ENCODE results near the gene SLC4A11.

DNA sequence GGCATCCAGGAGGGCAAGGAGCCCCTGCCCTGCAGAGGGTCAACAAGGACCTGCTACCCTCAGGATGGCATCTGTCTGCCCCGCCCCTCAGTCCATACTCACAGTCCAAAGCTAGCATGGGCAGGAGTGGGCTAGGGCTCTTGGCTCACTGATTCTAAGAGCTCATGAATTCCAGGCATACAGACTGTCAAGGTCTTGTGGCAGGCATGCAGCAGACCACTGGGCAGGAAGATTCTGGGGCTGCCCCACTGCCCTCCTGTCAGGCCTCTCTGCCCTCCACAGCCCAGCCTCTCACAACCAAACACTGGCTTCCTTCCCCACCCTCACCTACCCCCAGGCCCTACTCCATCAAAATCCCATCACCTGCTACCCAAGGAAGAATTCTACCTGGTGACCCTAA lies 5.6 kb upstream of the SLC4A11 start:
- no peak for TF ChIP-seq EZH2 (IDR thresholded peaks at IDR 0.05; ENCODE audit: insufficient read depth, low read length)
- TF ChIP-seq, protein P1, sequence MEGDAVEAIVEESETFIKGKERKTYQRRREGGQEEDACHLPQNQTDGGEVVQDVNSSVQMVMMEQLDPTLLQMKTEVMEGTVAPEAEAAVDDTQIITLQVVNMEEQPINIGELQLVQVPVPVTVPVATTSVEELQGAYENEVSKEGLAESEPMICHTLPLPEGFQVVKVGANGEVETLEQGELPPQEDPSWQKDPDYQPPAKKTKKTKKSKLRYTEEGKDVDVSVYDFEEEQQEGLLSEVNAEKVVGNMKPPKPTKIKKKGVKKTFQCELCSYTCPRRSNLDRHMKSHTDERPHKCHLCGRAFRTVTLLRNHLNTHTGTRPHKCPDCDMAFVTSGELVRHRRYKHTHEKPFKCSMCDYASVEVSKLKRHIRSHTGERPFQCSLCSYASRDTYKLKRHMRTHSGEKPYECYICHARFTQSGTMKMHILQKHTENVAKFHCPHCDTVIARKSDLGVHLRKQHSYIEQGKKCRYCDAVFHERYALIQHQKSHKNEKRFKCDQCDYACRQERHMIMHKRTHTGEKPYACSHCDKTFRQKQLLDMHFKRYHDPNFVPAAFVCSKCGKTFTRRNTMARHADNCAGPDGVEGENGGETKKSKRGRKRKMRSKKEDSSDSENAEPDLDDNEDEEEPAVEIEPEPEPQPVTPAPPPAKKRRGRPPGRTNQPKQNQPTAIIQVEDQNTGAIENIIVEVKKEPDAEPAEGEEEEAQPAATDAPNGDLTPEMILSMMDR (IDR thresholded peaks at IDR 0.05; ENCODE audit: insufficient read depth, low read depth, low read length): no peak
